H9 (cell line): Measurements from ENCODE around the gene RALA. TPM values are rescaled to one million over a fixed set of nuclear protein-coding genes. Genes with fewer than 3 reads are reported as not detected.

Experiments
- DNase-seq: peaks from one replicate; pipeline ENCODE4 v3.0.0-alpha.2; 2017
- H2AFZ ChIP-seq: one replicate; pipeline ENCODE4 v1.6.1; 2013; ENCODE audit warnings: mild to moderate bottlenecking, low read length, control low read depth, moderate library complexity
- H2AK5ac ChIP-seq: 2 replicates; pipeline ENCODE4 v1.6.1; 2013; ENCODE audit warnings: low read length, control low read depth, mixed read lengths; ENCODE audit not compliant: insufficient read length
- H2BK120ac ChIP-seq: one replicate; pipeline ENCODE4 v1.6.1; 2013; ENCODE audit warnings: low read depth, mild to moderate bottlenecking, low read length, control low read depth, inconsistent platforms; ENCODE audit not compliant: poor library complexity, severe bottlenecking
- H2BK12ac ChIP-seq: 2 replicates; pipeline ENCODE4 v1.6.1; 2013; ENCODE audit warnings: low read length, control low read depth, mixed read lengths, low read depth; ENCODE audit not compliant: insufficient read length
- H2BK15ac ChIP-seq: 2 replicates; pipeline ENCODE4 v1.6.1; 2013; ENCODE audit warnings: low read depth, low read length, control low read depth
- H2BK20ac ChIP-seq: one replicate; pipeline ENCODE4 v1.6.1; 2013; ENCODE audit warnings: low read depth, mild to moderate bottlenecking, low read length, control low read depth, inconsistent platforms; ENCODE audit not compliant: poor library complexity, severe bottlenecking
- H2BK5ac ChIP-seq: 2 replicates; pipeline ENCODE4 v1.6.1; 2013; ENCODE audit warnings: low read length, control low read depth, mixed read lengths; ENCODE audit not compliant: insufficient read length
- H3K14ac ChIP-seq: 2 replicates; pipeline ENCODE4 v1.6.1; 2013; ENCODE audit warnings: low read length, control low read depth; ENCODE audit not compliant: insufficient read depth
- H3K18ac ChIP-seq: 2 replicates; pipeline ENCODE4 v1.6.1; 2013; ENCODE audit warnings: low read depth, mild to moderate bottlenecking, mixed read lengths, low read length, control low read depth; ENCODE audit not compliant: insufficient read length
- H3K23ac ChIP-seq: 2 replicates; pipeline ENCODE4 v1.6.1; 2013; ENCODE audit warnings: low read length, control low read depth, mixed read lengths, low read depth; ENCODE audit not compliant: insufficient read length
- H3K23me2 ChIP-seq: 2 replicates; pipeline ENCODE4 v1.6.1; 2013; ENCODE audit warnings: low read depth, mild to moderate bottlenecking, mixed read lengths, low read length, control low read depth; ENCODE audit not compliant: insufficient read length, poor library complexity, severe bottlenecking
- H3K27ac ChIP-seq: 2 replicates; pipeline ENCODE4 v1.5.1; 2013; ENCODE audit warnings: low read length, control low read depth, mixed read lengths, low read depth; ENCODE audit not compliant: insufficient read length
- H3K27me3 ChIP-seq: 2 replicates; pipeline ENCODE4 v1.6.1; 2013; ENCODE audit warnings: low read length, control low read depth, inconsistent platforms; ENCODE audit not compliant: insufficient read depth
- H3K4ac ChIP-seq: 2 replicates; pipeline ENCODE4 v1.6.1; 2013; ENCODE audit warnings: low read depth, mild to moderate bottlenecking, control low read depth, inconsistent platforms, low read length, moderate library complexity
- H3K4me1 ChIP-seq: 2 replicates; pipeline ENCODE4 v1.6.1; 2013; ENCODE audit warnings: low read length, control low read depth, inconsistent platforms; ENCODE audit not compliant: insufficient read depth
- H3K4me2 ChIP-seq: 2 replicates; pipeline ENCODE4 v1.6.1; 2013; ENCODE audit warnings: low read length, control low read depth, mixed read lengths; ENCODE audit not compliant: insufficient read length, insufficient read depth
- H3K56ac ChIP-seq: 2 replicates; pipeline ENCODE4 v1.6.1; 2013; ENCODE audit warnings: low read depth, mild to moderate bottlenecking, mixed read lengths, low read length, control low read depth; ENCODE audit not compliant: insufficient read length
- H3K79me1 ChIP-seq: 2 replicates; pipeline ENCODE4 v1.6.1; 2013; ENCODE audit warnings: low read depth, mild to moderate bottlenecking, moderate library complexity, low read length, control low read depth, inconsistent platforms; ENCODE audit not compliant: insufficient read depth, poor library complexity, severe bottlenecking
- H3K79me2 ChIP-seq: 2 replicates; pipeline ENCODE4 v1.6.1; 2013; ENCODE audit warnings: low read length, control low read depth, inconsistent platforms; ENCODE audit not compliant: insufficient read depth
- H3K9ac ChIP-seq: 2 replicates; pipeline ENCODE4 v1.6.1; 2013; ENCODE audit warnings: low read length, control low read depth, mixed read lengths; ENCODE audit not compliant: insufficient read length; ENCODE audit errors: extremely low read depth
- H3K9me3 ChIP-seq: one replicate; pipeline ENCODE4 v1.6.1; 2013; ENCODE audit warnings: low read depth, low read length, inconsistent platforms; ENCODE audit not compliant: control insufficient read depth
- H3T11ph ChIP-seq: one replicate; pipeline ENCODE4 v1.6.1; 2013; ENCODE audit warnings: mild to moderate bottlenecking, low read length, control low read depth, inconsistent platforms
- H4K20me1 ChIP-seq: one replicate; pipeline ENCODE4 v1.6.1; 2013; ENCODE audit not compliant: control insufficient read depth, insufficient read length, insufficient read depth
- H4K5ac ChIP-seq: 2 replicates; pipeline ENCODE4 v1.6.1; 2013; ENCODE audit warnings: low read depth, mild to moderate bottlenecking, mixed read lengths, low read length, control low read depth; ENCODE audit not compliant: insufficient read length
- H4K8ac ChIP-seq: replicated peaks from 2 replicates; pipeline ENCODE4 v1.6.1; 2013; ENCODE audit warnings: low read length, control low read depth, mixed read lengths, low read depth; ENCODE audit not compliant: insufficient read length
- H4K91ac ChIP-seq: 2 replicates; pipeline ENCODE4 v1.6.1; 2013; ENCODE audit warnings: low read depth, mild to moderate bottlenecking, moderate library complexity, mixed read lengths, low read length, control low read depth; ENCODE audit not compliant: insufficient read length
- H3K27ac Mint-ChIP-seq, 3 experiments: 2 replicates in 2 of 3; 3 replicates in 1 of 3; pipeline ENCODE4 v1.8.0; 2020 to 2021; ENCODE audit warnings: mixed read lengths in 3 of 3, mild to moderate bottlenecking in 1 of 3, moderate library complexity in 1 of 3
- H3K27me3 Mint-ChIP-seq: 2 replicates; pipeline ENCODE4 v1.8.0; 2021; ENCODE audit warnings: low read depth, mild to moderate bottlenecking, moderate library complexity, mixed read lengths
- H3K36me3 Mint-ChIP-seq, 3 experiments: 2 replicates in 2 of 3; 3 replicates in 1 of 3; pipeline ENCODE4 v1.8.0; 2020 to 2021; ENCODE audit warnings: low read depth in 3 of 3, mixed read lengths in 3 of 3; ENCODE audit not compliant: insufficient read depth in 1 of 3
- H3K4me1 Mint-ChIP-seq, 2 experiments: 2 replicates each; pipeline ENCODE4 v1.8.0; 2020; ENCODE audit warnings: mixed read lengths in 2 of 2
- H3K4me3 Mint-ChIP-seq, 2 experiments: 2 replicates in 1 of 2; 3 replicates in 1 of 2; pipeline ENCODE4 v1.8.0; 2020 to 2021; ENCODE audit warnings: mild to moderate bottlenecking in 2 of 2, mixed read lengths in 2 of 2, moderate library complexity in 1 of 2
- H3K9me3 Mint-ChIP-seq, 2 experiments: 2 replicates in 1 of 2; 3 replicates in 1 of 2; pipeline ENCODE4 v1.8.0; 2020; ENCODE audit warnings: mild to moderate bottlenecking in 2 of 2, mixed read lengths in 2 of 2, moderate library complexity in 1 of 2
- whole genome bisulfite sequencing: extraction: QIAGEN DNeasy Blood & Tissue Kit; methylation state at CpG from one replicate; pipeline ENCODE4 v1.1.7; 2013; ENCODE audit warnings: missing lambda C conversion rate, low lambda C conversion rate, mixed read lengths; ENCODE audit not compliant: insufficient read length; ENCODE audit errors: extremely low coverage; 5-methylcytosine and 5-hydroxymethylcytosine counted together
- total RNA-seq: library from RNA; stranded (reverse); gene quantifications from 2 replicates; pipeline ENCODE4 v1.2.1, GENCODE V29; 2021
- TF ChIP-seq, protein P1 (sequence below): fragments of 200-600 bp; sonication (generic); conservative IDR thresholded peaks from 3 replicates; pipeline ENCODE4 v1.8.0; 2021; ENCODE audit warnings: antibody characterized with exemption, mild to moderate bottlenecking

Gene RALA
- total RNA-seq, 1 experiment from 2014 or later: 57.5 TPM

DNA sequence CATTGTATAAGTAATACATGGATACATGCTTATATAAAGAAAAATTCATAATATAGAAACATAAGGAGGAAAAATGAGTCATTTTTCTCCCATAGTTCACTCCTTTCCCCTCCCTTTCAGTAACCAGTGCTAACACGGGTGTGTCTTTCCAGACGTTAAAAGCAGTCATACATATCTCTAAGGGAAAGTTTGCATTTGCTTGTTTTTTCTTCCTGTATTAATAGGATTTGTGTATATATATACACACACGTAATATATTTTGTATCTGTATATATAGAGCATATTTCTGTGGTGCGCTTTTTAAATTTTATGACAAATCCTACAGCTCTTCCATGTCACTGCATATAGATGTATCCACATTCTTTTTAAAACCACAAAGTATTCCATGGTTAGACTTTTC lies 78.8 kb downstream of the RALA start:
- no peak overlapping the region for H3K18ac ChIP-seq
- no peak overlapping the region for H3K56ac ChIP-seq
- no peak for DNase-seq
- no peak overlapping the region for H2BK15ac ChIP-seq
- no peak overlapping the region for H2BK12ac ChIP-seq
- no peak overlapping the region for H3T11ph ChIP-seq
- no peak overlapping the region for H4K8ac ChIP-seq
- Mint-ChIP-seq H3K27me3 (no peaks in the 10 kb centered on the region), H3K9me3 (no peaks in the 10 kb centered on the region), H3K27ac (no peak overlapping the region), H3K4me1 (peaks cover 2 to 5% of the 10 kb centered on the region in 2 experiments; a peak in 3 of 4 replicates), H3K4me3 (no peak overlapping the region), H3K36me3 (peaks cover 7 to 43% (median 32%) of the 10 kb centered on the region in 3 experiments; a peak in 5 of 7 replicates)
- H3K4me1 ChIP-seq: no peaks in the 10 kb centered on the region
- no peak overlapping the region for H3K4ac ChIP-seq
- H3K14ac ChIP-seq: no peak overlapping the region
- no peak overlapping the region for H3K4me2 ChIP-seq
- TF ChIP-seq, protein P1, sequence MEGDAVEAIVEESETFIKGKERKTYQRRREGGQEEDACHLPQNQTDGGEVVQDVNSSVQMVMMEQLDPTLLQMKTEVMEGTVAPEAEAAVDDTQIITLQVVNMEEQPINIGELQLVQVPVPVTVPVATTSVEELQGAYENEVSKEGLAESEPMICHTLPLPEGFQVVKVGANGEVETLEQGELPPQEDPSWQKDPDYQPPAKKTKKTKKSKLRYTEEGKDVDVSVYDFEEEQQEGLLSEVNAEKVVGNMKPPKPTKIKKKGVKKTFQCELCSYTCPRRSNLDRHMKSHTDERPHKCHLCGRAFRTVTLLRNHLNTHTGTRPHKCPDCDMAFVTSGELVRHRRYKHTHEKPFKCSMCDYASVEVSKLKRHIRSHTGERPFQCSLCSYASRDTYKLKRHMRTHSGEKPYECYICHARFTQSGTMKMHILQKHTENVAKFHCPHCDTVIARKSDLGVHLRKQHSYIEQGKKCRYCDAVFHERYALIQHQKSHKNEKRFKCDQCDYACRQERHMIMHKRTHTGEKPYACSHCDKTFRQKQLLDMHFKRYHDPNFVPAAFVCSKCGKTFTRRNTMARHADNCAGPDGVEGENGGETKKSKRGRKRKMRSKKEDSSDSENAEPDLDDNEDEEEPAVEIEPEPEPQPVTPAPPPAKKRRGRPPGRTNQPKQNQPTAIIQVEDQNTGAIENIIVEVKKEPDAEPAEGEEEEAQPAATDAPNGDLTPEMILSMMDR: no peak
- no peaks in the 10 kb centered on the region for H3K27me3 ChIP-seq
- no peak overlapping the region for H2AFZ ChIP-seq
- H3K79me2 ChIP-seq: no peaks in the 10 kb centered on the region
- H3K23ac ChIP-seq: no peak overlapping the region
- no peak overlapping the region for H3K27ac ChIP-seq
- H4K91ac ChIP-seq: no peak overlapping the region
- no peak overlapping the region for H4K5ac ChIP-seq
- H3K9ac ChIP-seq: no peak overlapping the region
- H4K20me1 ChIP-seq: no peaks in the 10 kb centered on the region
- no peaks in the 10 kb centered on the region for H3K23me2 ChIP-seq
- no peaks in the 10 kb centered on the region for H3K9me3 ChIP-seq
- no peak overlapping the region for H2BK20ac ChIP-seq
- H2BK120ac ChIP-seq: no peak overlapping the region
- no peak overlapping the region for H2BK5ac ChIP-seq
- no CpG with 5 or more reads among the region's 4 CpGs for WGBS
- H2AK5ac ChIP-seq: no peak overlapping the region
- no peaks in the 10 kb centered on the region for H3K79me1 ChIP-seq
